NCI-H2196 (cell line): ENCODE results near the gene SLC22A16.
A peak's percentile ranks its signal among the peaks of the same experiment; 100 is the strongest.
"Not testable (repeated sequence)": the region's sequence is repeated elsewhere in the genome, so short reads cannot be mapped to it uniquely, and the experiment has no call there.

Source experiments
- DNase-seq: peaks from one replicate; lab custom pipeline; 2025; ENCODE audit not compliant: unreplicated experiment; lab: John Stamatoyannopoulos, UW

Gene SLC22A16

GRCh38 chr6:110476046-110476849, at the start of gene SLC22A16:
Gene SLC22A16 (minus strand): TSS chr6:110476613. CDS start chr6:110476574, 39 bp downstream.
- DNase-seq: no peak

GRCh38 chr6:110525001-110525400, 48.6 kb upstream of the SLC22A16 start:
- no peak for DNase-seq

GRCh38 chr6:110524305-110524704, 47.9 kb upstream of the SLC22A16 start:
- no peak for DNase-seq

GRCh38 chr6:110523451-110524021, 47.1 kb upstream of the SLC22A16 start:
- DNase-seq: no peak

GRCh38 chr6:110522427-110522826, 46.0 kb upstream of the SLC22A16 start:
- DNase-seq: no peak

GRCh38 chr6:110520992-110521543, 44.7 kb upstream of the SLC22A16 start:
- no peak for DNase-seq

GRCh38 chr6:110520209-110520965, 44.0 kb upstream of the SLC22A16 start:
- no peak for DNase-seq

- no peak for DNase-seq
Observed at GRCh38 chr6:110517601-110518281, 41.3 kb upstream of the SLC22A16 start.

GRCh38 chr6:110517034-110517433, 40.6 kb upstream of the SLC22A16 start:
- DNase-seq: no peak

GRCh38 chr6:110514818-110515217, 38.4 kb upstream of the SLC22A16 start:
- no peak for DNase-seq

GRCh38 chr6:110512991-110513390, 36.6 kb upstream of the SLC22A16 start:
- DNase-seq: peak; percentile 41

GRCh38 chr6:110512549-110512948, 36.1 kb upstream of the SLC22A16 start:
- DNase-seq: not testable (repeated sequence)

- no peak for DNase-seq
Observed at GRCh38 chr6:110511401-110511800, 35.0 kb upstream of the SLC22A16 start.

GRCh38 chr6:110509617-110510241, 33.3 kb upstream of the SLC22A16 start:
- DNase-seq: no peak

- not testable (repeated sequence) for DNase-seq
Observed at GRCh38 chr6:110504891-110505290, 28.5 kb upstream of the SLC22A16 start.

GRCh38 chr6:110495949-110496348, 19.5 kb upstream of the SLC22A16 start:
- DNase-seq: no peak

GRCh38 chr6:110493253-110493800, 16.9 kb upstream of the SLC22A16 start:
- DNase-seq: peak; percentile 87

- peak; percentile 27 for DNase-seq
Observed at GRCh38 chr6:110492584-110492983, 16.2 kb upstream of the SLC22A16 start.

GRCh38 chr6:110491644-110492317, 15.4 kb upstream of the SLC22A16 start:
- DNase-seq: peak; percentile 51

GRCh38 chr6:110491299-110491643, 14.9 kb upstream of the SLC22A16 start:
- no peak for DNase-seq
